Brain microvascular endothelial cell (primary cell): Measurements from ENCODE around the gene NPY4R2.
"Not testable (repeated sequence)": the region's sequence is repeated elsewhere in the genome, so short reads cannot be mapped to it uniquely, and the experiment has no call there.

Experiments
- DNase-seq: peaks from one replicate; pipeline ENCODE4 v3.0.0-alpha.2; 2020
- H3K27ac ChIP-seq: fragments of 250-450 bp; sonication (Bioruptor Pico); 2 replicates; pipeline ENCODE4 v1.5.1; 2020; ENCODE audit warnings: mild to moderate bottlenecking, moderate library complexity
- H3K27me3 ChIP-seq: fragments of 250-450 bp; sonication (Bioruptor Pico); replicated peaks from 2 replicates; pipeline ENCODE4 v1.5.1; 2020; ENCODE audit warnings: mild to moderate bottlenecking
- H3K36me3 ChIP-seq: fragments of 250-450 bp; sonication (Bioruptor Pico); replicated peaks from 2 replicates; pipeline ENCODE4 v1.5.1; 2020; ENCODE audit warnings: mild to moderate bottlenecking
- H3K4me3 ChIP-seq: 2 replicates; pipeline ENCODE4 v1.5.1; 2011; ENCODE audit warnings: low read depth, mild to moderate bottlenecking, control low read depth, low read length, moderate library complexity
- in situ Hi-C: cut with HindIII; loops from 2 replicates; pipeline ENCODE4 v1.10.0; 2017; ENCODE audit warnings: low sequenced_read_pairs, low pct_ligation_motif_present

The NPY4R2 gene, protein sequence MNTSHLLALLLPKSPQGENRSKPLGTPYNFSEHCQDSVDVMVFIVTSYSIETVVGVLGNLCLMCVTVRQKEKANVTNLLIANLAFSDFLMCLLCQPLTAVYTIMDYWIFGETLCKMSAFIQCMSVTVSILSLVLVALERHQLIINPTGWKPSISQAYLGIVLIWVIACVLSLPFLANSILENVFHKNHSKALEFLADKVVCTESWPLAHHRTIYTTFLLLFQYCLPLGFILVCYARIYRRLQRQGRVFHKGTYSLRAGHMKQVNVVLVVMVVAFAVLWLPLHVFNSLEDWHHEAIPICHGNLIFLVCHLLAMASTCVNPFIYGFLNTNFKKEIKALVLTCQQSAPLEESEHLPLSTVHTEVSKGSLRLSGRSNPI

DNA sequence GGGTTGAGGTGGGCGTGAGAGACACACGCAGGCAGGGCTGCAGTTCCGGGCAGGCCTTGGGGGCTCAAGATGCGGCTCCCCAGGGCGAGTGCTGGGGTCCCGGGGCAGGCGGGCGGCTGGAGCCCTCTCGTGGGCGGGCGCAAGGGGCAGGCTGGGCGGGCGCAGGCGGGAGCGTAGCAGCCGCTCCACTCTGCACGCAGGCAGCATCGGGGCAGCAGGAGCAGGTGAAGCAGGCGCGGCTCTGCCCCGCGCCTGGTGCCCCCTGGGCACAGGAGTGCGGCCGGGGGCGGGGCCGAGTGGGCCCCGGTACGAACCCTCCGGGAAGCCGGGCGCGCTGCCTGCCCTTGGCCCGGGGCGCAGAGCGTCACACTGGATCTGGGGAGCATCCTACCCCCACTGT is at the start of gene NPY4R2:
NPY4R2 (plus strand) TSS at position 188 of the 400 bp plus-strand sequence. CDS start 3,326 bp downstream, outside the sequence.
- in situ Hi-C loops, result not testable (repeated sequence)

GRCh38 chr10:47870887-47871286 is 47.6 kb upstream of the NPY4R2 start:
- H3K27ac ChIP-seq, in situ Hi-C loops, H3K4me3 ChIP-seq, H3K36me3 ChIP-seq, DNase-seq, H3K27me3 ChIP-seq: not testable (repeated sequence)

More for the DNA sequence above, at the start of gene NPY4R2:
- not testable (repeated sequence) for H3K4me3 ChIP-seq, DNase-seq, H3K36me3 ChIP-seq, H3K27ac ChIP-seq, H3K27me3 ChIP-seq

GRCh38 chr10:47871485-47872180 is 46.8 kb upstream of the NPY4R2 start:
- DNase-seq, H3K4me3 ChIP-seq, H3K27ac ChIP-seq, in situ Hi-C loops, H3K27me3 ChIP-seq, H3K36me3 ChIP-seq: not testable (repeated sequence)

GRCh38 chr10:47872236-47872635 is 46.2 kb upstream of the NPY4R2 start:
- H3K27ac ChIP-seq, H3K4me3 ChIP-seq, H3K36me3 ChIP-seq, H3K27me3 ChIP-seq, DNase-seq, in situ Hi-C loops: not testable (repeated sequence)

DNA sequence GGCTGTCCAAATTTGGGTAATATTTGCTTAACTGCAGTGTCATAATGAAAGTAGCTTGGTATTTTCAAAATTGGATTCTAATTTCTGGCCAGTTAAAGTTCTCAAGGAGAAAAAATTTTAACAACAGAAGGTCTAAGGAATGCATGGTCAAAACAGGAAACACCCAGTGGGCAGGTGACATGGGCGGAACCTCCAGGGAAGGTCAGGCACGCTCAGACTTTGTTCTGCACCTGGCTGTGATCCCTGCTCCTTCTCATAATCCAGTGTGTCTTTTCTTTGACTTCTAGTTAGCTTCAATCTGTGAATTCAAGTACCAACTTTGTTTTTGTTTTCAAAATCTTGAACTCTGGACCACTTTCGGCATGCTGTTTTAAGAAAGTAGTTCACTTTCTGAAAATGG is 34.2 kb upstream of the NPY4R2 start:
- DNase-seq, in situ Hi-C loops: not testable (repeated sequence)

DNA sequence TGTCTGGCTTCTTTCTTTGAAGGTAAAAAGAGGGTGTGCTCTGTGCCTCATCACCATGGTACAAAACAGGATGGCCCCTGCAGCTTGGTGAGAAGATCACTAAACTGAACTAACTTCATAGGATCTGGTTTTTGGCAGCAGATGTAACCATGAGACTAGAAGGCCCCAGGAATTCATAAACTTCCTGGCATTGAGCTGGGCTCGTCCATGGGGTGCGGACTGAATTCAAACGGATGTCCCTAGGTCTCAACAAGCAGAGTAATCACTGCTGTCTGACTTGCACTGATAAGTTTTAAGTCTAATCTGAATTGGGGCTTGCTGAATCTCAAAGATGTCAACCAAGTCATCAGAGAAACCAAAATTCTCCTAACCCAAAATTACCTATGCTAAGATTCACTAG is 33.5 kb upstream of the NPY4R2 start:
- H3K36me3 ChIP-seq, in situ Hi-C loops, H3K27me3 ChIP-seq, H3K4me3 ChIP-seq, H3K27ac ChIP-seq, DNase-seq: not testable (repeated sequence)

More for the DNA sequence above, 34.2 kb upstream of the NPY4R2 start:
- H3K36me3 ChIP-seq, H3K27ac ChIP-seq, H3K4me3 ChIP-seq, H3K27me3 ChIP-seq: not testable (repeated sequence)

DNA sequence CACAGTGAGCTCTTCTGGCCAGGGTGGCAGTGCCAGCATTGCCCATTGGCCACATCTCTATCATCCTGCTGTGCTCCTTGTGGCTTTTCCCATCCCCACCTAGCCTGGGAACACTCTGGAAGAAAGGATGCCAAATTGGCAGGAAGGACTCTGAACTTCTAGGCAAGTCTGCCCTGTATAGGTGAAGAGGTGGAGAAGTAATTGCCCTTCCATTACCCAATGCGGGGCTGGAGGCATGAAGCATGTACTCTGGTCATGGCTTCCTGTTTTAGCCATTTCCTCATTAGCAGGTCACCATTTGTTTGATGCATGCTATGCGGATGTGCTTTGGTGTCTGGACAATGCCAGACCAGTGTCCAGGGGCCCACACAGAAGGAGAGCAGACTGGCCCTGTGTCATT is 32.1 kb upstream of the NPY4R2 start:
- H3K27me3 ChIP-seq, in situ Hi-C loops, DNase-seq, H3K27ac ChIP-seq, H3K4me3 ChIP-seq, H3K36me3 ChIP-seq: not testable (repeated sequence)

GRCh38 chr10:47886827-47887226 is 31.6 kb upstream of the NPY4R2 start:
- H3K27ac ChIP-seq, H3K27me3 ChIP-seq, H3K36me3 ChIP-seq, DNase-seq, in situ Hi-C loops, H3K4me3 ChIP-seq: not testable (repeated sequence)

- H3K4me3 ChIP-seq, H3K36me3 ChIP-seq, in situ Hi-C loops, H3K27me3 ChIP-seq, H3K27ac ChIP-seq, DNase-seq: not testable (repeated sequence)
These were observed 27.7 kb upstream of the NPY4R2 start for GRCh38 chr10:47890737-47891136.

DNA sequence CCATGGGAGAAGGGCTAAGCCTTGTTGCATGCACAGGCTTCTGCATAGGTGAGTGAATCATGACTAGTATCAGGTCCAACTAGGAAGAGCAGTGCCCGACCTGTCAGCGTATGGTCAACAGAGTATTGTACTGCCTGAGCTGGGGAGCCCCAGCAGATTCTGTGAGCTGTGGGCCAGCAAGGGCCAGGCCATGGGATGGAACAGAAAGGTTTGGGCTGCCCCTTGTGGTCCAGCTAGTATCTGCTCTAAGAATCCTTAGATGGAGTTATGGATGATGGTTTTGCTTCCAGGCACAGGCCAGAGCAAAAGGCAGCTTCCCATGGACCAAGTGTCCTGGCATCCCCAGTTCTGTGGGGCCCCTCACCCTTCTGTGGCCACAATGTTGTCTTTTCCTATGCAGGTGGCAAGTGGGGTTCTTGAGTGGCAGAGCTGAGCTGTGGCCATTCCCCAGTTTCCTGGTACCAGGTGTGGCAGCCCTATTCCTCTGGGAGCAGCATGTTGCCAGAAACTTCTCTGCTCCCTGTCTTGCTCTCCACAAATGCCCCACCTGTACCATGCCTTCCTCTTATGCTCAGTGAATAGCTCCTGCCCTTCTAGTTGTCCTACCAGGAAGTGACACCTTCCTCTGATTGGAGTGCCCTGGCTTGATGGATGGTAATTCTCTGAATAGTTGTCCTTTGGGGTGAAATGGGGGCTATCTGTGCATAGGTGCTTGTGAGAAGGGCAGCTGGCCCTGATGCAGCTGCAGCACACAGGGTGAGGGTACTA is 25.8 kb upstream of the NPY4R2 start:
- H3K27ac ChIP-seq, in situ Hi-C loops, DNase-seq, H3K36me3 ChIP-seq, H3K4me3 ChIP-seq, H3K27me3 ChIP-seq: not testable (repeated sequence)

- DNase-seq, in situ Hi-C loops: not testable (repeated sequence)
These were observed 23.9 kb upstream of the NPY4R2 start for GRCh38 chr10:47894571-47894970.

DNA sequence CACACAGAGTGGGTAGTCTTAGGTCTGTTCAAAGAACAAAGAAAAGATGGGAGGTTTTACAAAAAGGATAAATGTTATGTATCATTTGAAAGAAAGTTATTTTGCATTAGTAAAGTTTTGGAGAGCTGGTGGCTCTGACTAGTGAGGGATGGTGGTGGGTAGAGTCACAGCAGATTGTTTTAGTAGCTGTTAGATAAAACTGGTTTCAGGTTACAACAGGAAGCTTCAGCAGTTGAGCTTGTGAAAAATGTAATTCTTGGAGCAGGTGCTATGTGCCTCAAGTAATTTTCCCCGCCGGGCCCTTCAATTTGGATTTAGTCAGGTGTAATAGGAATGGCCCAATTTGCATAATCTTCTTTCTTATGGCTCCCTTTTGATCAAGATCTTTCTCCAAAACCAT is 20.6 kb upstream of the NPY4R2 start:
- H3K4me3 ChIP-seq, in situ Hi-C loops, H3K27ac ChIP-seq, H3K27me3 ChIP-seq, H3K36me3 ChIP-seq, DNase-seq: not testable (repeated sequence)

More at GRCh38 chr10:47894571-47894970, 23.9 kb upstream of the NPY4R2 start:
- not testable (repeated sequence) for H3K4me3 ChIP-seq, H3K36me3 ChIP-seq, H3K27ac ChIP-seq, H3K27me3 ChIP-seq

DNA sequence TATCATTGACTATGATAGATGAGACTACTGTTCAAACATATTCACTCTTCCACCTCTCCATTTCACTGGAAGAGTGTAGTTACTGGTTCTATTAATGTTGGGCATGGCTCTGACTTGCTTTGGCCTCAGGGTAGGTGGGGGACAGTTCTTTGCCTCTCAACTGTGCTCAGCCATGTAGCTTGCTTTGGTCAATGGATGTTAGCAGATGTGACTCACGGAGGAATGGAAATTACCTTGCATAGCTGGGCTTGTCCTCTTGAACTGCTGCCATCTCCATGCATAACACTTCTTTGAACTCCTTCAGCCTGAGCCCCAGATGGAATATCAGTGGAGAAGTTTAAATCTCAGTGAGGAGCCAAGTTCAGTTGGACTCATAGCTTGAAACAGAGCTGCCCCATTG is 9.1 kb upstream of the NPY4R2 start:
- H3K27me3 ChIP-seq, H3K4me3 ChIP-seq, in situ Hi-C loops, DNase-seq, H3K27ac ChIP-seq, H3K36me3 ChIP-seq: not testable (repeated sequence)

- DNase-seq, H3K4me3 ChIP-seq, H3K27me3 ChIP-seq, in situ Hi-C loops, H3K27ac ChIP-seq, H3K36me3 ChIP-seq: not testable (repeated sequence)
These were observed 8.0 kb upstream of the NPY4R2 start for GRCh38 chr10:47910486-47910885.
